ENCODE results near the gene FAM20C.

DNA sequence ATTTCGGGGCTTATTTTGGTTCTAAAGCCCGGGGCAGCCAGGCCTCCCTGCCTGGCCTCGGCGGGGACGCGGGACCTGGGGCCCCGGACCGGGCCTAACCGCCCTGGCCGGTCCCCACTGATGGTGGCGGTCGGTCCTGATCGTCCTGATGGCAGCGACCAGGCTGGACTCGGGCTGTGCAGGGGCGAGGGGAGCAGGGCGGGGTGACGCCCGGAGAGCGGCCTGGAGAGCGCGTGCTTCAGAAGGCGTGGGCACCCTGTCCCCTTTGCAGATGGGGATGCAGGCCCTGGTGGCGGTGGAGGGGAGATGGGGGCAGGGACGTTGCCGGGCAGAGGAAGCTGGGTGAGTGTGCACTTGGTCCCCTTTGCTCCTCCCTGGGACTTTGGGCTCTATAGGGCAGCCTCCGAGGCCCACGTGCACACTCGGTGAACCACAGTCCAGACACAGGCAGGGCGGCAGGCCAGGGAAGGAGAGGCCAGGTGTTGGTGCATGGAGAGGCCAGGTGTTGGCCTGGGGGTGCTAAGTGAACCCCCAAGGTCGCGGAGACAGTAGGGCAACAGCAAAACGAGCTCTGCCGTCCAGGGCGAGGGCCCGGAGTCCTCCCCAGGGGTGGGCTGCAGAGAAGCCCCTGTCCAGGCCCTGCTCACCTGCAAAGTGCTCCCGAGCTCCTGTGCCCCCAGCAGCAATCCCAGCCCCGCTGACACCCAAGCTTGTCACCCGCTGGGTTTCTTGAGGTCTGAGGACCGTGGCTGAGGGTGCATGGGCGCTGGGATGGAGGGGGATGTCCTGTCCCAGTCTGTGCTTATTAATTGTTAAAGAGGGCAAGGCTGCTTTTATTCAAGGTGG, 42.4 kb upstream of the FAM20C start:
- TF ChIP-seq, protein P1, sequence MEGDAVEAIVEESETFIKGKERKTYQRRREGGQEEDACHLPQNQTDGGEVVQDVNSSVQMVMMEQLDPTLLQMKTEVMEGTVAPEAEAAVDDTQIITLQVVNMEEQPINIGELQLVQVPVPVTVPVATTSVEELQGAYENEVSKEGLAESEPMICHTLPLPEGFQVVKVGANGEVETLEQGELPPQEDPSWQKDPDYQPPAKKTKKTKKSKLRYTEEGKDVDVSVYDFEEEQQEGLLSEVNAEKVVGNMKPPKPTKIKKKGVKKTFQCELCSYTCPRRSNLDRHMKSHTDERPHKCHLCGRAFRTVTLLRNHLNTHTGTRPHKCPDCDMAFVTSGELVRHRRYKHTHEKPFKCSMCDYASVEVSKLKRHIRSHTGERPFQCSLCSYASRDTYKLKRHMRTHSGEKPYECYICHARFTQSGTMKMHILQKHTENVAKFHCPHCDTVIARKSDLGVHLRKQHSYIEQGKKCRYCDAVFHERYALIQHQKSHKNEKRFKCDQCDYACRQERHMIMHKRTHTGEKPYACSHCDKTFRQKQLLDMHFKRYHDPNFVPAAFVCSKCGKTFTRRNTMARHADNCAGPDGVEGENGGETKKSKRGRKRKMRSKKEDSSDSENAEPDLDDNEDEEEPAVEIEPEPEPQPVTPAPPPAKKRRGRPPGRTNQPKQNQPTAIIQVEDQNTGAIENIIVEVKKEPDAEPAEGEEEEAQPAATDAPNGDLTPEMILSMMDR (IDR thresholded peaks at IDR 0.05): no peak
- TF ChIP-seq EP300 (IDR thresholded peaks at IDR 0.05): no peak

All from suprapubic skin (tissue), 3 donors.